ENCODE measurements around the gene SERGEF.

Gene SERGEF

GRCh38 chr11:17852246-17852645 lies 160.6 kb downstream of the SERGEF start:
- DNase-seq = no peak

- DNase-seq = no peak
Measured at GRCh38 chr11:17851697-17852096, 161.2 kb downstream of the SERGEF start.

- DNase-seq = no peak
Measured at GRCh38 chr11:17850336-17850735, 162.5 kb downstream of the SERGEF start.

DNA sequence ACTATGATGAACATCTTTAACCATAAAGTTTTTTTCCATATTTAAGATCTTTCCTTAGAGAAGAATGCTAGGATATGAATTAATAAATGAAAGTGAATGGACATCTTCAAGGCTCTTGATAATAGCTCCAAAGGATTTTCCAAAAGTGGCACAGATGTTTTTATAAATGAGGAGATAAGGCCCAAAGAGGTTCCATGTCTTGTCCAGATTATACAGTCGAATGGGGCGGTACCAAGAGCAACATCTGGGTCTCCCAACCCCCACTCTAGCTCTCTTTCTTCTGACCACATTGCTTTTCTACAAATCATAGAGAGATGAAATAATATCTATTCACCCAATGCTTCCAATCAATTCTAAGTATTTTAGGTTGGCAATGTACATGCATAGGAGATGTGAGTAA lies 164.1 kb downstream of the SERGEF start:
- DNase-seq = no peak

- DNase-seq = no peak
Measured at GRCh38 chr11:17846852-17847453, 165.9 kb downstream of the SERGEF start.

- DNase-seq = no peak
Measured at GRCh38 chr11:17845431-17845881, 167.4 kb downstream of the SERGEF start.

- no peak for DNase-seq
Measured at GRCh38 chr11:17840101-17840548, 172.7 kb downstream of the SERGEF start.

DNA sequence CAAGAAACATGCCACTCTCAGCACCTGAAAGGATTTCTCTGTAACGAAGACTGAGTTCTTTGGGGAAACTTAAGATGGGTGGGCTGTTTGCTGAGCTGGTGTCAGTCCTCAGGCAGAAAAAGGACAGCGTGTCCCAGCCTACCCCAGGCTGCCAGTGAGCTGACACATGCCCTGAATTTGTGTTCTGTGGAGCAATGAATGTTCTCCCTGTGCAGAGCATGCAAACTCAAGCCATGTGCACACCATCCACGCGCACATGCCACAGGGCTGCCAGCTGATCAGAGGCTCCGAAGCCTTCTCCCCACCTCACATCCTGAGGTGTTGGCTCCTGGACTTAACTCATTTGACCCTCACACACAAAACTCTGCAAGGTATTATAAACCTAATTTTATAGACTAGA lies 173.4 kb downstream of the SERGEF start:
- no peak for DNase-seq

DNA sequence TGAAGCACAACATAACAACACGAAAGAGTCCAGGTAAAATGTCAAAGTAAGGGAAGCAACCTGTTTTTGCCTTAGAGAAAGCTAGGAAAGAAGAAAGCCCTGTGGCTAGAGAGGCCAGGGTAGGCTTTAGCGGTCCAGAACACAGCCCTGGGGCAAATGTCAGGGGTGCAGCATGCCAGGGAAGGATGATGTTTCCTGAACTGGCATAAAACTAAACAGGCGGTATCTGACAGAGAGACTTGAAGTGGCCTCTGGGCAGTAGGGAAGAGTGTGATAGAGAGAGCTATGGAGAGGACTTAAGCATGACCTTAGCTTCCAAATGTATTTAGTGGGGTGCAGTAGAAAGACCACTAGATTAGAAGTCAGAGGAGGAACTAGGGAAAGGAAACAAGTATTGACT lies 174.7 kb downstream of the SERGEF start:
- no peak for DNase-seq

- no peak for DNase-seq
Measured at GRCh38 chr11:17831883-17832282, 181.0 kb downstream of the SERGEF start.

- no peak for DNase-seq
Measured at GRCh38 chr11:17831228-17831627, 181.6 kb downstream of the SERGEF start.

DNA sequence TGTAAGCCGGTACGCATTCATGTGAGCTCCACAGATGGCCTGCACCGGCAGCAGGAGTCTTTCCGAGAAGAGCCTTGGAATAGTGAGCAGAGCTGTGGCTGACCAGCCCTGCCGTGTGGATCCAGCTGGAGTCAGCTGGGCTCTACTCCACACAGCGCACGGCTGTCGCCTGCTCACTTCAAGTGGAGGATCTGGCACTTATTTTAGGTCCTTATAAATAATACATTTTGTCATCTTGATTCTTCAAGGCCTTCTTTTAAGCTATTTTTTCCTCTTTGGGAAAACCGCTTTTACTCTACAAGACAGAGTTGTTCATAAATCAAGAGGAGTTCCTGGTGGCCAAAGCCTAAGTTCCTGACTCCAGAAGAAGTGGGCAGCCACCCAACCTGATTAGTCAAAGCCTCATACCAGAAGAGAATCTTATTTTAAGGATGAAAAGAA lies 184.5 kb downstream of the SERGEF start:
- DNase-seq = no peak

GRCh38 chr11:17827006-17827405 lies 185.8 kb downstream of the SERGEF start:
- DNase-seq = peak; percentile 59

DNA sequence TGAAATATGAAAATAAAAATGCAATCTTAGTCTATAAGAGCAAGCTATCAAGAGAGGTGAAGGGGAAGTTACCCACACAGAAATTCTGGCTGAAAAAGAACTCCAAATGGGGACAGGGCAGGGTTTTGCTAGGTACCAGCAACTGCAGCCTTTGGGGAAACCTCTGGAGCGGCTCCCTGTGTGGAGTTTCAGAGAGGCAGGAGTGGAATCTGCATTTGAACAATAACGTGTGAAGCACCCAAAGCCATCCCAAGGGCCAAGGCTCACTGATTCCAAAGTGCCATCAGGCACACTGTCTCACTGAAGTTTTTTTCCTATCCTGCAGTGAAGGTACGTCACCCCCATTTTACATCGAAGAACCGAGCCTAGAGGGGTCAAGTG lies 190.5 kb downstream of the SERGEF start:
- no peak for DNase-seq

DNA sequence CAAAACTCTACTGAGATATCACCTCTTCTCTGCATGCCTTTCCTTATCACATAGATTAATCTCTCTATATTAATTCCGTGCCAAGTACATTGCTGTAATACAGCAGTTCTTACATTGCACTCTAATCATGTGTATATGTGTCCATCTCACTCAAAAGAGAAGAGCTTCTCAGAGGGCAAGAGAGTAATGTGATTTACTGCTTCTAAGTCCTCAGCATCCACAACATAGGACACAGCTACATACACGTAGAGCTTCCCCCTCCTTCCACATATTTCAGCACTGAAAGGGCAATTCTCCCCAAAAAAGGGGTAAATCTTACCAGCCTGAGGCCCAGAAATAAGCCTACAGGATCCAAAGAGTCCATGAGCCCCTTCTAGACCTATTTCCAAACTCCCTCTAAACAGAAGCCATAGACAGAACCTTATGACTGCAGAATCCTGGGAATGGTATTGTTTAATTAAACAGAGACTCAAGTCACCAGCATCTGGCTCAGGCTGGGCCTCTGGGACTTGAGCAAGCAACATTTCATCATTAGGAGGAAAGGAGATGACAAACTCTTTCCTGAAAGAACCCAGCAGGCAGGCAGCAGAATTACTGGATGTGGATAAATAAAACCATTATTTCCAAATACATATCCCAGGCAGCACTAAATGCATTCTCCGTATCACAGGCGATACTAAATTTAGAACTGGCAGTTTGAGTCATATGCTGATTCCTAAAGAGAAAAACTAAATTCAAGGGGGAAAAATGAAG lies 191.0 kb downstream of the SERGEF start:
- DNase-seq = no peak

DNA sequence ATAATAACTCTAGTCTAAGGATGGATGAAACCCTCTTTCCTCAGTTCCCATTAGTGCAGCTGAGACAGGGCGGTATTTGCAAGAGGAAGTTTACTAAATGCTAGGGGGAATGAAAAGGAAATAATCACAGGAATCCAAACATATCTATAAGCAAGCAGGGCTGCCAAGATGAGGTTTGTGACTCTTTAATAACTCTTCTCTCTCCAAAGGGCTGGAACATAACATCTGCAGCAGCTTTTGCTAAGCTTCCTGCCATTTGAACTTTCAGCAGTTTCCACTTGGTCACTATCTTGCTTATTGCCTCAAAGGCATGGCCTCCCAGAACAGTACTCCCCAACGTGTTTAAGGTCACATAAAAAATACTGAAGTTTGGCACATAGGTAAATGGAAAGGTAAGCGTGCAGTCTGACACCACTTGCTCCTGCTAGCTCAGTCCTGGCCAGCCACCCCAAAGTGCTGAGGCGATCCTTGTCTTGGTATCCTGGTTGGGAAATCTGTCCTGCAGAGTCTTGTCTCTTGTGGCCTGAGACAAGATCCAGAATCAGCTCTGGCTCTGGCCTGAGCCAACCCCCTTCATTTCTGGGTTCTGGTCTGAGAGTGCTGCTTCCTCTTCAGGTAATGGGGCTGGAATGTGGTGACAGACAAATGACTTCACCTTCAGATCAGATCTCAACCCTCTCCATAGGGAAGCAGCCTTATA lies 196.5 kb downstream of the SERGEF start:
- no peak for DNase-seq

- no peak for DNase-seq
Measured at GRCh38 chr11:17814546-17814945, 198.3 kb downstream of the SERGEF start.

DNA sequence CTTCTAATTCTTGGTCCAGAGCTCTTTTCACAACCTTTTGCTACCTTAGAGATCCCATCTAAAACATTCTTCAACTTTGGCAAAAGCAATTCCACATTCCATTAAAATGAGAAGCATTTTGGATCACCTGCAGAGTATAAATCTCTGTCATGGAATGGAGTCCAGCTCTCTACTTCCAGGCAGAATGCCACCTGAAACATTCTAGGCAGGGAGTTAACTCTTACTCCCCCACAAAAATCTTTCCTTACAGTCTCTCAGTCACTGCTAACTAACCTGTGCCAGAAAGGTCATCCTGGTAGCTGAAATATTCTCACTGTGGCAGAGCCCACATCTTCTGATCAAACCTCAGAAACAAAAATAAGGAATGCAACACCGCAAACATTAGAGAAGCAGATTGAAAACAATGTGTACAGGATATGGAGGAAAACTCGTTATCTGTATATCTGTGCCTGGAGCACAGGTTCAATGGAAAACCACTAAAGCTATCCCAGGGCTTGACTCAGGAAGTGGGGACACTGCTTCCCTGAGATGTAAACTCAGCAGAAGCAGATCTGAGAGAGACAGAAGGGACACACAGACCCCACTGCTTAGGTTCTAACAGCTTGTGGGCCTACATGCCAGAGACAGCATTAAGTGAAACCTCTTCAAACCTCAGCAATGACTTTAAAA lies 199.3 kb downstream of the SERGEF start:
- no peak for DNase-seq

- DNase-seq = no peak
Measured at GRCh38 chr11:17812865-17813187, 200.0 kb downstream of the SERGEF start.

DNA sequence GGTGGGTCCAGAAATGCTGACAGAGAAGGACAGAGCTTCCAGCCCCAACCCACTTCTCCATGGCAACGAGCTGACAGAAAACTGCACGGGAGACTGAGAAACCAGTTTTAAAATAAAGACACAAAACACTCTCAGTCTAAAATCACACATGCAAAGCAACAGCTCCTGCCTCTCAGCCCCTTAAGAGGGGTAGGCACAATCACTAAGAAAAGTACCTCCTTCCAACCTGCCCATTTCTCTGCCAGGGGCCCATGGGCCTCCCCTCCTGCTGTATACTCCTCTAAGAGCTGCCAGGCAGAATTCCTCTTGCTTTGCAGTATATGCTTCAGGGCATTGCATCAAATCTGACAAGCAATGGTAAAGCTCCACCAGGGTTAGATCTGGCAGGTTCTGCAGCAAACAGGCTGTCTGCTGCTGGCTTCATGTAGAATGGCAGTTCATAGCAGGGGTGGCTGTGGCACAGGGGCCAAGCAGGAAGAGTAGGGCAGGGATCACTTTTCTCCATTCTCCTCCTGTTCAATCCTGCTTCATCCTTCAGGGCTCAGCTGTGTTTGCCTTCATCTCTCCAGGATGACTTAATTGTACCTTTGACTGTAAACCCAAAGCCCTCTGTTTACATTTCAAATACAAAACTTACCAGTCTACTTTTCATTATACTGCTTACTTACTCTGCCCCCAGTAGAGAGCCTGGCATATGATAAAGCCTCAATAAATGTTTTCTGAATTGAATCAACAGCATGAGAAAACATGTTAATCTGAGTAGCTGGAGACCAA lies 200.6 kb downstream of the SERGEF start:
- no peak for DNase-seq

DNA sequence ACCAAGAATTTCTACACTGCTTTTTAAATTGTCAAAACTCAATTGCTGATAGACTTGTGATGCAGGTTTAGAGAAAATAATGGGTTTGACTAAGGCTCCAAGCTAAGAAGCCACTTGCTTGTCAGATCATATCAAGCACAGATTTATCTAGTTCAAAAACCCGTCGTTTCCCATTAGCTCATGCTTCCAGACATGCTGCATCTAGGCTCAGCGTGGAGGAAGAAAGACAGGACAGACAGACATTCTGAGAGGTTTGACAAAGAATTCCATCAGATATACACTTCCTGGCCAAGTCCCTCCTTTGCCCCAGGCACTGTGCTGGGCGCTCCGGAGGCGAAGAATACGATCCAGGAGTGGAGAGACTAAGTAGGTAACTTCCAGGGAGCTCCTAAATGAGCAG lies 201.5 kb downstream of the SERGEF start:
- DNase-seq = no peak

DNA sequence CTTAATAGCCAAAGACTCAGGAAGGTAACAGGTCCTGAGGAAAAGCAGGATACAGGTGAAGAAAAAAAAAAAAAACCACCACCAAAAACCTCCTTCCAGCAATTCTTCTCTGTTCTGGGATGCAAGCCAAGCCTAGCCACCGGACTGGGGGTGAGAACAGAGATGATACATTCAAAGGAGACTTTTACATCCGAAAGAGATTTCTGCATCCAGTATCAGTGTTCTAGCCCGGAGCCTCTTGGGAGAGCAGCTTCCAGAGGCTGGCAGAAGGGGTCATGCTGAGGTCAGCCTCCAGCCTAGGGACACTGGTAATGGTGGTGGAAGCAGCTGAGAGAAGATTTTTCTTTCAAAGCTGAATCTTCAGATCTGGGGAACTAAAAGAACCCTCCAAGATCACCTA lies 202.1 kb downstream of the SERGEF start:
- DNase-seq = no peak

DNA sequence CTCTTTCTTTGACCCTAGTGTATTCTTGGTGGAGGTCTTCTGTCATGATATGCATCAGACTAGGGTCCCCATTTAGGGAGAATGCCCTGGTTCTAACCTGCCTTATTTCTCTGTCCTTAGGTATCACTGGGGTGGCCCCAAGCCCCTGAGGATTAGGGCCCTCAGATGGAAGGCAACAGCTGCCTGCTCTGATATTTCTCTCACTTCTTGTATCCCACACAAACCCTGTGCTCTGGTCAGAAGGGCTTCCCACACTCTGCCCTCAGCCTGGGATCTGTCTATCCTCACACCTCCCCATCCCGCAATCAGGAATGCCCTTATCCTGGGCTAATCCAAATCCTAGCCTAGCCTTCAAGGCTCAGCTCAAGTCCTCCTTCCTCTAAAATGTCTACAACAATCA lies 202.8 kb downstream of the SERGEF start:
- DNase-seq = no peak
